ENCODE data around the gene SLC35F3. TPM values are rescaled to one million over a fixed set of nuclear protein-coding genes. Genes with fewer than 3 reads are reported as not detected.

Gene SLC35F3
- total and polyA plus RNA-seq, 9 of the 15 experiments (the other 6 are each of a cell fraction or from before 2014, with no cell fraction given) = 0.04 to 0.07 (median 0.04) TPM; not detected in 6

DNA sequence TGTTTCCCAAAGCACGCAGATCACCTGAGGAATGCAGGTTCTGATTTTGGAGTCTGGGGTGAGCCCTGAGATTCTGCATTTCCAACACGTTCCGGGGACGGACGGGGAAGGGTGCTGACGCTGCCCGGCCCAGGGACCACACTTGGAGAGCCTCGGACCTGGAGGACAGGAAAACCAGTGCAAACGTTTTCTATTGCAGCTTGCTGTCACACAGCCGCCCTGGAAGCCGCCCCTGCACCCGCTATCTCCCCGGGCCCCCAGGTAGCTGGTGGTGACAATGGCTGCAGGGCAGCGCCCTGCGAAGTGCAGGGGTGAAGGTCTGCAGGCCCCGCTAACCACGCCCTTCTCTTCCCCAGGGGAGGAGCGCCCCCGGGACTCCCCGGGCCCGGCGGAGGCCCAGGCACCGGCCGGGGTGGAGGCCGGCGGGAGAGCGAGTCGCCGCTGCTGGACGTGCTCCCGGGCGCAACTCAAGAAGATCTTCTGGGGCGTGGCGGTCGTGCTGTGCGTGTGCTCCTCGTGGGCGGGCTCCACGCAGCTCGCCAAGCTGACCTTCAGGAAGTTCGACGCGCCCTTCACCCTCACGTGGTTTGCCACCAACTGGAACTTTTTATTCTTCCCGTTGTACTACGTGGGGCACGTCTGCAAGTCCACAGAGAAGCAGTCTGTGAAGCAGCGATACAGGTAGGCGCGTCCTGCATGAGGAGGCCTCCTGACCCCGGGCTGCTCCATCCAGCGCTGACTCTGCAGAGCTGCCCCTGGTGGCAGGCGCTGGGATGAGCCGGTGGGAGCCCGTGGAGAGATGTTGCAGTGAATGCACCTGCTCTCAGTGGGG, 326.8 kb downstream of the SLC35F3 start (continued):
- TF ChIP-seq ZNF146 (CRISPR knock-in tag; IDR thresholded peaks at IDR 0.05; ENCODE audit: unreplicated experiment) (no peak), TRIM24 (IDR thresholded peaks at IDR 0.05) (no peak), PML (IDR thresholded peaks at IDR 0.05; ENCODE audit: low read length) (no peak), ZFP1 (CRISPR knock-in tag; IDR thresholded peaks at IDR 0.05) (no peak), E2F6 (IDR thresholded peaks at IDR 0.05; ENCODE audit: borderline replicate concordance in 1 of 2, extremely low read depth in 1 of 2, insufficient read depth in 1 of 2, insufficient read length in 1 of 2, low read depth in 1 of 2, low read length in 1 of 2, poor library complexity in 1 of 2, severe bottlenecking in 1 of 2) (peak; percentile 40 to 52), KAT2B (IDR thresholded peaks at IDR 0.05; ENCODE audit: low read depth, low read length) (no peak), ZEB2 (IDR thresholded peaks at IDR 0.05) (peak; percentile 19; the same call in 1 of the 2 replicates), POU5F1 (IDR thresholded peaks at IDR 0.05; ENCODE audit: borderline replicate concordance, low read depth, low read length, partially characterized antibody) (no peak), ZNF408 (CRISPR knock-in tag; IDR thresholded peaks at IDR 0.05; ENCODE audit: low read depth) (no peak), SAP30 (IDR thresholded peaks at IDR 0.05; ENCODE audit: borderline replicate concordance, insufficient read depth, low read depth, low read length, poor library complexity, severe bottlenecking) (no peak), DPF2 (IDR thresholded peaks at IDR 0.05) (no peak), EGR1 (conservative IDR thresholded peaks at IDR 0.05) (0 out of 2 replicates have a peak, but pooled peaks have one; percentile 15), MTA3 (IDR thresholded peaks at IDR 0.05; ENCODE audit: borderline replicate concordance) (peak; percentile 16; the same call in 1 of the 2 replicates), KLF16 (IDR thresholded peaks at IDR 0.05) (no peak), HDAC8 (tag; IDR thresholded peaks at IDR 0.05) (no peak), TEAD1 (CRISPR knock-in tag; IDR thresholded peaks at IDR 0.05) (no peak), MXD1 (CRISPR knock-in tag; IDR thresholded peaks at IDR 0.05; ENCODE audit: borderline replicate concordance, poor library complexity, severe bottlenecking) (no peak), NR4A1 (CRISPR knock-in tag; IDR thresholded peaks at IDR 0.05) (no peak), NR4A1 (tag; IDR thresholded peaks at IDR 0.05) (no peak), SMC3 (conservative IDR thresholded peaks at IDR 0.05; ENCODE audit: insufficient read depth, low read depth, low read length) (peak; percentile 34; the same call in 1 of the 2 replicates), L3MBTL2 (IDR thresholded peaks at IDR 0.05) (peak; percentile 89), SETDB1 (IDR thresholded peaks at IDR 0.05; ENCODE audit: low read length) (no peak)
- TF ChIP-seq, protein P1, sequence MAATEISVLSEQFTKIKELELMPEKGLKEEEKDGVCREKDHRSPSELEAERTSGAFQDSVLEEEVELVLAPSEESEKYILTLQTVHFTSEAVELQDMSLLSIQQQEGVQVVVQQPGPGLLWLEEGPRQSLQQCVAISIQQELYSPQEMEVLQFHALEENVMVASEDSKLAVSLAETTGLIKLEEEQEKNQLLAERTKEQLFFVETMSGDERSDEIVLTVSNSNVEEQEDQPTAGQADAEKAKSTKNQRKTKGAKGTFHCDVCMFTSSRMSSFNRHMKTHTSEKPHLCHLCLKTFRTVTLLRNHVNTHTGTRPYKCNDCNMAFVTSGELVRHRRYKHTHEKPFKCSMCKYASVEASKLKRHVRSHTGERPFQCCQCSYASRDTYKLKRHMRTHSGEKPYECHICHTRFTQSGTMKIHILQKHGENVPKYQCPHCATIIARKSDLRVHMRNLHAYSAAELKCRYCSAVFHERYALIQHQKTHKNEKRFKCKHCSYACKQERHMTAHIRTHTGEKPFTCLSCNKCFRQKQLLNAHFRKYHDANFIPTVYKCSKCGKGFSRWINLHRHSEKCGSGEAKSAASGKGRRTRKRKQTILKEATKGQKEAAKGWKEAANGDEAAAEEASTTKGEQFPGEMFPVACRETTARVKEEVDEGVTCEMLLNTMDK (IDR thresholded peaks at IDR 0.05; ENCODE audit: borderline replicate concordance, insufficient read depth, low read depth, low read length, poor library complexity, severe bottlenecking) = peak; percentile 32
- TF ChIP-seq, protein P2, sequence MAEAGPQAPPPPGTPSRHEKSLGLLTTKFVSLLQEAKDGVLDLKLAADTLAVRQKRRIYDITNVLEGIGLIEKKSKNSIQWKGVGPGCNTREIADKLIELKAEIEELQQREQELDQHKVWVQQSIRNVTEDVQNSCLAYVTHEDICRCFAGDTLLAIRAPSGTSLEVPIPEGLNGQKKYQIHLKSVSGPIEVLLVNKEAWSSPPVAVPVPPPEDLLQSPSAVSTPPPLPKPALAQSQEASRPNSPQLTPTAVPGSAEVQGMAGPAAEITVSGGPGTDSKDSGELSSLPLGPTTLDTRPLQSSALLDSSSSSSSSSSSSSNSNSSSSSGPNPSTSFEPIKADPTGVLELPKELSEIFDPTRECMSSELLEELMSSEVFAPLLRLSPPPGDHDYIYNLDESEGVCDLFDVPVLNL (CRISPR knock-in tag; IDR thresholded peaks at IDR 0.05; ENCODE audit: low read depth) = no peak

Data from K562 (cell line).